GM12872 (cell line): Measurements from ENCODE around the gene BRWD1.

Experiments used
- TF ChIP-seq, protein P1 (sequence below): IDR thresholded peaks from 3 replicates; pipeline ENCODE4 v1.5.1; 2011; ENCODE audit warnings: low read depth, mild to moderate bottlenecking, low read length, moderate library complexity; ENCODE audit not compliant: insufficient read depth

Gene BRWD1

DNA sequence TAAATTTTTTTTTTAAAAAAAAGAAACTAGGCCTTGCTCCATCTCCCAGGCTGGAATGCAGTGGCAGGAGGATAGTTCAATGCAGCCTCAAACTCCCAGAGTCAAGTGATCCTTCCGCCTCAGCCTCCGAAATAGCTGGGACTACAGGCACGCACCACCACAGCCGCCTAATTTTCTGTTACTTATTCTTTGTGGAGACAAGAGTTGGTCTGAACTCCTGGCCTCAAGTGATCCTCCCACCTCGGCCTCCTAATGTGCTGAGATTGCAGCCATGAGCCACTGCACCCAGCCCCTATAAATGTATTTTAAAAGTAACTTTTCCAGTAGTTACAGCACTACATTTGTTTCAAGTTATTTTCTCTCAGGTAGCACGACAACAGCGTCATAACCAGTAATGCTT, 2.3 kb downstream of the BRWD1 start:
- TF ChIP-seq, protein P1, sequence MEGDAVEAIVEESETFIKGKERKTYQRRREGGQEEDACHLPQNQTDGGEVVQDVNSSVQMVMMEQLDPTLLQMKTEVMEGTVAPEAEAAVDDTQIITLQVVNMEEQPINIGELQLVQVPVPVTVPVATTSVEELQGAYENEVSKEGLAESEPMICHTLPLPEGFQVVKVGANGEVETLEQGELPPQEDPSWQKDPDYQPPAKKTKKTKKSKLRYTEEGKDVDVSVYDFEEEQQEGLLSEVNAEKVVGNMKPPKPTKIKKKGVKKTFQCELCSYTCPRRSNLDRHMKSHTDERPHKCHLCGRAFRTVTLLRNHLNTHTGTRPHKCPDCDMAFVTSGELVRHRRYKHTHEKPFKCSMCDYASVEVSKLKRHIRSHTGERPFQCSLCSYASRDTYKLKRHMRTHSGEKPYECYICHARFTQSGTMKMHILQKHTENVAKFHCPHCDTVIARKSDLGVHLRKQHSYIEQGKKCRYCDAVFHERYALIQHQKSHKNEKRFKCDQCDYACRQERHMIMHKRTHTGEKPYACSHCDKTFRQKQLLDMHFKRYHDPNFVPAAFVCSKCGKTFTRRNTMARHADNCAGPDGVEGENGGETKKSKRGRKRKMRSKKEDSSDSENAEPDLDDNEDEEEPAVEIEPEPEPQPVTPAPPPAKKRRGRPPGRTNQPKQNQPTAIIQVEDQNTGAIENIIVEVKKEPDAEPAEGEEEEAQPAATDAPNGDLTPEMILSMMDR, result no peak

DNA sequence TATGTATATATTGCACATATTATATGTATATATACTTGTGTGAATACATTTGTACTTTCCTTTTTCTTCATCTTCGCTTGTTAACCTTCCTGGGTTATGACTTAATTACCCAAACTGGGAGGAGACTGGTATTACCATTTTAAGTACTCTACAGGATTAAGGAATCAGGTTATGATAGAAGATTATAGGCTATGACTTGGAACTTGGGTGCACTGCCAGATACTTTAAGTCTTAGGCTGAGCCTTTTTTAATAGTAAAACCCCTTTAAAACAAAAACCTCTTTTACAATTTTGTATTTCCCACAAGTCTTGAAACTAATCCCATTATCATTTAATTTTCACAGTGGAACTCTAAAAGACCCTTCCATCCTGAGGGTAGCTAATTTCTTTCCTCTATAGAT, 6.0 kb downstream of the BRWD1 start:
- TF ChIP-seq, protein P1, result no peak

DNA sequence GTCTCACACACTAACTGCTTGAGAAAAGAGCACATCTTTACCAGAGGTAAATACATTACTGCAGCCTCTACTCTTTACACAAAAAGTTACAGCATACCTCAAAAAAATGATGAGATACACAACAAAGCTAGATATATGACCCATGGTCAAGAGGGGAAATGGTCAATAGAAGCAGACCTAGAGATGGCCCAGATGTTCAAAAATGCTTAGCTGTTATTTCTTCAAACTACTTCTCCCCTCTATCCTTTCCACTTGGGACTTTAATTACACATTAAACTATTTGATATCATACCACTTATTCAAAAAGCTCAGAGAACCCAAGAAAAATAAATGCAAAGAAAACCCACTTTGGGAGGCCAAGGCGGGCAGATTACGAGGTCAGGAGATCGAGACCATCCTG, 12.8 kb downstream of the BRWD1 start:
- TF ChIP-seq, protein P1, result no peak

DNA sequence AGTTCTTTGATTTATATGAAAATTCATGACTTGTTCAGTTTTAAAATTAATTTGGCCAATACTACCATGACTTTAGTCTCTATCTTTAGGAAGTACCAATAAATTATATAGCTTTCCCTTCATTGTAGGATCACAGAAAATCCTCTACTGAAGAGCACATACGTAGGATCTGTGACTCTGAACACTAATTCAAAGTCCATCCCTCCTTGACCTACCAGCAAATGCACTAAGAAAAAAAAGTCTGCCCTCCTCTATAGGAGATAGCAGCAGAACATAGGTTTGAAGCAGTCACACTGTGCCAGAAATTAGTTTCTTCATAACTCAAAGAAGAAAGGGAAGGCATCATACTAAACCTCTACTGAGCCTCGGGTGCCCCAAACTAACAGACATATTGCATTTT, 16.5 kb downstream of the BRWD1 start:
- TF ChIP-seq, protein P1, result no peak

DNA sequence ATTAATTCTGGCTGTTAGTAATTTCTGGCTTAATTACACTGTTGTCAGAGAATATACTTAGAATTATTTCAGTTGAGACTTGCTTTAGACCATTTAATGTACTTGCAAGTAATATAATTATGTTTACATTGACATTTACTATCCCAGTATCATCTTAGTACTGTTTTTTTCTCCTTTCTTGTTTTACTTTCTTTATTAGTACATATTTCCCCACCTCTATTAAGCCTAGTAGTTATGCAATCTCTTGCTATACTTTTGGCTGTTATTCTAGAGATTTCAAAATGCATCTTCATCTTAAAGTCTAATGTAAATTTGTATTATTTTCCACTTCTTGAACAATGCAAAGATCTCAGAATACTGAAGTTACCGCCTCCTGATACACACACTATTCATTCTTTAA, 24.4 kb downstream of the BRWD1 start:
- TF ChIP-seq, protein P1, result no peak

DNA sequence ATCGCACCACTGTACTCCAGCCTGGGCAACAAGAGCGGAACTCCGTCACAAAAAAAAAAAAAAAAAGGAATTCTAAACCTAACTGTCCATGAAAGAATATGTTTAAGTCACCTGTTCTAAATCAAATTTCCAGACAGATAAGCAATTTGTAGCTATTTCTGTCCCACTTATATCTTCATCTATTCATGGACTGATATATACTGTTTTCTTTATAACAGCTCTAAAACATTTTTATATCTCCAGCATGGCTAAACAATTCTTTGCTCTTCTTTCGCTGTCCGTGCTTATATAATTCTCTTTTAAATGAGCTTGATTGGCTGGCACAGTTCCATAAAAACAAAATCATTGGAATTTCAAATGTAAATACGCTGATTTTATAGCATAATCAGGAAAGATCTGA, 30.5 kb downstream of the BRWD1 start:
- TF ChIP-seq, protein P1, result no peak

DNA sequence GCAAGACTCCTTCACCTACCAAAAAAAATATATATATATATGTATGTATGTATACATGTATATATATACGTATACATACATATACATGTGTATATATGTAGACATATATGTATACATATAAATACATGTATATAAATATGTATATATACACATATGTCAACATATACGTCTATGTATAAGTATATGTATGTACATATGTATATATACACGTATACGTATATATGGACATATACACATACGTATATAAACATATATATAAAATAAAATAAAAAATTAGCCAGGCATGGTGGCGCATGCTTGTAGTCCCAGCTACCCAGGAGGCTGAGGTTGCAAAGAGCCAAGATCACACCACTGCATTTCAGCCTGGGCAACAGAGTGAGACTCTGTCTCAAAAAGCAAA, 31.6 kb downstream of the BRWD1 start:
- TF ChIP-seq, protein P1, result no peak

DNA sequence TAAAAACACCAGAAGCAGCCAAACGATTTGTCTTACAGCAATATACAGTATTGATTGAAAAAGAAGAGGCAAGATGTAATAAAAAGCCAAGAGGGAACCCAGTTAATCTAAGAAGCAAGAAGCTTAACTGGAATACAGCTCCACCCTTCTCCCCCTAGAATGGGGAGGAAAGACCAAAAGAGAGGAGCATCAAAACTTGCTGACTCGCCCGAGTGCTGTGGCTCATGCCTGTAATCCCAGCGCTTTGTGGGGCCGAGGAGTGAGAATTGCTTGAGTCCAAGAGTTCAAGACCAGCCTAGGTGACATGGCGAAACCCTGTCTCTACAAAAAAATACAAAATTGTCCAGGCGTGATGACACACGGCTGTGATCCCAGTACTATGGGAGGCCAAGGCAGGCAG, 32.2 kb downstream of the BRWD1 start:
- TF ChIP-seq, protein P1, result no peak
